Large intestine (tissue), 1 donor: ENCODE measurements around the gene FAM131A. TPM values are rescaled to one million over a fixed set of nuclear protein-coding genes. Genes with fewer than 3 reads are reported as not detected.

Experiments used
- polyA plus RNA-seq: library from polyadenylated mRNA; unstranded; fragments of 120-200 nt; gene quantifications from one replicate; pipeline ENCODE4 v1.2.1, GENCODE V29; 2013

FAM131A gene
- polyA plus RNA-seq, 1 donor, result 14.9 TPM

Other genes starting within 250 kb of the FAM131A start
- gene HTR3E, start 240.5 kb upstream of the FAM131A start, polyA plus RNA-seq, result 0.03 TPM
- 46.5 TPM for gene EIF2B5, start 202.2 kb upstream of the FAM131A start, polyA plus RNA-seq
- gene DVL3, start 182.2 kb upstream of the FAM131A start, polyA plus RNA-seq, result 81.0 TPM
- gene AP2M1, start 162.7 kb upstream of the FAM131A start, polyA plus RNA-seq, result 286 TPM
- 72.3 TPM for gene ABCF3, start 151.4 kb upstream of the FAM131A start, polyA plus RNA-seq
- 18.6 TPM for gene VWA5B2, start 108.0 kb upstream of the FAM131A start, polyA plus RNA-seq
- 74.6 TPM for gene ALG3, start 88.6 kb upstream of the FAM131A start, polyA plus RNA-seq
- gene EEF1AKMT4, start 87.9 kb upstream of the FAM131A start, polyA plus RNA-seq, result 5.3 TPM
- 0.72 TPM for gene CAMK2N2, start 76.0 kb upstream of the FAM131A start, polyA plus RNA-seq
- 1.4 TPM for gene ECE2, start 61.6 kb upstream of the FAM131A start, polyA plus RNA-seq
- gene PSMD2, start 38.4 kb upstream of the FAM131A start, polyA plus RNA-seq, result 148 TPM
- 203 TPM for gene EIF4G1, start 23.0 kb upstream of the FAM131A start, polyA plus RNA-seq
- 27.5 TPM for gene CLCN2, start 24.0 kb downstream of the FAM131A start, polyA plus RNA-seq
- 167 TPM for gene POLR2H, start 24.1 kb downstream of the FAM131A start, polyA plus RNA-seq
- gene THPO, start 40.6 kb downstream of the FAM131A start, polyA plus RNA-seq, result 1.9 TPM
- 3.7 TPM for gene CHRD, start 42.5 kb downstream of the FAM131A start, polyA plus RNA-seq
- gene EPHB3, start 224.2 kb downstream of the FAM131A start, polyA plus RNA-seq, result 9.3 TPM